Keratinocyte (primary cell): ENCODE measurements around the gene NIN.

Experiments used
- CTCF ChIP-seq, 3 experiments: IDR thresholded peaks in 1 of 3; conservative IDR thresholded peaks in 1 of 3; optimal IDR thresholded peaks in 1 of 3; 2 replicates in 2 of 3; 3 replicates in 1 of 3; pipeline versions ENCODE3 to v1.5.1; 2011; ENCODE audit warnings: low read length in 3 of 3, mild to moderate bottlenecking in 3 of 3, moderate library complexity in 2 of 3, control low read depth in 1 of 3, inconsistent platforms in 1 of 3; ENCODE audit not compliant: insufficient read depth in 2 of 3; ENCODE audit errors: extremely low read depth in 1 of 3
- EZH2 ChIP-seq: IDR thresholded peaks from one replicate; pipeline ENCODE4 v1.6.1; 2012; ENCODE audit warnings: inconsistent platforms, mild to moderate bottlenecking, low read length, moderate library complexity

DNA sequence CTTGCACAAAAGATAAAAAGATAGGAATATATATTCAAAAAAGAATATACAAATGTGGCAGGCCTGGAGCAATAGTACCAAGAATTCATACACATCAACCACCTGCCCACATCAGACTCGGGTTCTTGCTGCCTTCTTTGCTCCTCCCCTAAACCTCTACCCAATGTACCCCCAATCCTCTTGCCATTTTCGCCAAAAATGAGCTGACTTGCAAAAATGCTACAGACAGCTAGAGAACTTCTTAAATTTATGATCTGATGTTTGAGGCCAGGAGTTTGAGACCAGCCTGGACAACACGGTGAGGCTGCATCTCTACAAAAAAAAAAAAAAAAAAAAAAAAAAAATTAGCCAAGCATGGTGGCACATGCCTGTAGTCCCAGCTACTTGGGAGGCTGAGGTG is 119.9 kb downstream of the NIN start:
- TF ChIP-seq CTCF (optimal IDR thresholded peaks at IDR 0.05 in 1 of 3, IDR thresholded peaks at IDR 0.05 in 1 of 3, conservative IDR thresholded peaks at IDR 0.05 in 1 of 3; ENCODE audit: extremely low read depth in 1 of 3, insufficient read depth in 2 of 3, low read length in 3 of 3) (no peak), EZH2 (no peak)
